Karpas-422 (cell line): ENCODE results near the gene RASD2. TPM values are rescaled to one million over a fixed set of nuclear protein-coding genes. Genes with fewer than 3 reads are reported as not detected.

ENCODE experiments used
- DNase-seq: peaks from one replicate; pipeline ENCODE4 v3.0.0-alpha.2; 2015
- H2AFZ ChIP-seq: fragments of 200-600 bp; sonication (generic); 2 replicates; pipeline ENCODE4 v1.6.1; 2014; ENCODE audit warnings: antibody characterized with exemption, low read length, mixed read lengths
- H3K27ac ChIP-seq: fragments of 200-600 bp; sonication (generic); 2 replicates; pipeline ENCODE4 v1.5.1; 2014; ENCODE audit warnings: mild to moderate bottlenecking, low read length, moderate library complexity
- H3K27me3 ChIP-seq: fragments of 200-600 bp; sonication (generic); 2 replicates; pipeline ENCODE4 v1.6.1; 2014; ENCODE audit warnings: low read length, mixed read lengths
- H3K36me3 ChIP-seq: fragments of 200-600 bp; sonication (generic); 2 replicates; pipeline ENCODE4 v1.6.1; 2014; ENCODE audit warnings: low read length, mixed read lengths; ENCODE audit not compliant: insufficient read depth
- H3K4me1 ChIP-seq: fragments of 200-600 bp; sonication (generic); 2 replicates; pipeline ENCODE4 v1.6.1; 2014; ENCODE audit warnings: mild to moderate bottlenecking, low read length, mixed read lengths
- H3K4me2 ChIP-seq: fragments of 200-600 bp; sonication (generic); 2 replicates; pipeline ENCODE4 v1.6.1; 2014; ENCODE audit warnings: low read length, low read depth, mild to moderate bottlenecking; ENCODE audit not compliant: poor library complexity, severe bottlenecking
- H3K4me3 ChIP-seq: fragments of 200-600 bp; sonication (generic); 2 replicates; pipeline ENCODE4 v1.5.1; 2014; ENCODE audit warnings: mild to moderate bottlenecking, antibody characterized with exemption, low read length, mixed read lengths
- H3K79me2 ChIP-seq: fragments of 200-600 bp; sonication (generic); 2 replicates; pipeline ENCODE4 v1.6.1; 2014; ENCODE audit warnings: mild to moderate bottlenecking, low read length, mixed read lengths
- H3K9ac ChIP-seq: fragments of 200-600 bp; sonication (generic); 2 replicates; pipeline ENCODE4 v1.6.0; 2014; ENCODE audit warnings: low read length
- H3K9me2 ChIP-seq: fragments of 200-600 bp; sonication (generic), shearing (Covaris generic); replicated peaks from 2 replicates; pipeline ENCODE4 v1.6.0; 2014; ENCODE audit warnings: mild to moderate bottlenecking, low read length, moderate library complexity; ENCODE audit not compliant: insufficient read depth
- H3K9me3 ChIP-seq: fragments of 300-700, 200-600 bp; sonication (generic); 2 replicates; pipeline ENCODE4 v1.6.1; 2014; ENCODE audit warnings: low read length, mixed read lengths
- H4K20me1 ChIP-seq: fragments of 200-600 bp; sonication (generic); 2 replicates; pipeline ENCODE4 v1.6.1; 2014; ENCODE audit warnings: mild to moderate bottlenecking, antibody characterized with exemption, low read length, low read depth; ENCODE audit not compliant: insufficient read depth
- total RNA-seq: library from RNA; depleted of rRNA; stranded (reverse); fragments of >200 nt; shearing (Covaris generic); gene quantifications from 2 replicates; pipeline ENCODE4 v1.2.3, GENCODE V29; 2014; ENCODE audit warnings: low replicate concordance

The RASD2 gene
- total RNA-seq, 1 experiment from 2014 or later, result not detected

DNA sequence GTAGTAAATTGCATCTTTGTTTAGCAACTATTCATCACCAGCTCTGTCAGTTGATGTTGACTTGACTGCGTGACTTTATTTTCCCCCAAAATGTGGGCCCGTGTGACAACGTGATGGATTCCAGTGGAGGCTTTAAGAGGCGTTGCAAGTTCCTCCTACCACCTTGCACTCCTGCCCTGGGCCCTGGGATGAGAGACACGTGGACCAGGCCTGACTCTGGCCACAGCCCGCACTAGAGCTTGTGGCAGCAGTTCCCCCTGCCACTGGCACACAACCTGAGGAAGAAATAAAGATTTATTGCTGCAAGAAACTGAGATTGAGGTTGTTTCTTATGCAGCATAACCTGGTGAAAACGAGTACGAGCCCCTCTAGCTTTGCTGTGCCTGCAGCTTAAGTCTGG is 31.9 kb downstream of the RASD2 start:
- no peaks in the 10 kb centered on the region for H3K27me3 ChIP-seq
- no peak overlapping the region for H3K4me3 ChIP-seq
- H3K36me3 ChIP-seq, result no peaks in the 10 kb centered on the region
- no peaks in the 10 kb centered on the region for H3K79me2 ChIP-seq
- no peak overlapping the region for H3K9ac ChIP-seq
- no peak overlapping the region for H3K27ac ChIP-seq
- DNase-seq, result no peak
- no peak overlapping the region for H3K4me2 ChIP-seq
- no peaks in the 10 kb centered on the region for H4K20me1 ChIP-seq
- no peaks in the 10 kb centered on the region for H3K9me2 ChIP-seq
- no peak overlapping the region for H2AFZ ChIP-seq
- peaks cover 5% of the 10 kb centered on the region; the same call in 1 of the 2 replicates for H3K4me1 ChIP-seq
- H3K9me3 ChIP-seq, result no peaks in the 10 kb centered on the region

DNA sequence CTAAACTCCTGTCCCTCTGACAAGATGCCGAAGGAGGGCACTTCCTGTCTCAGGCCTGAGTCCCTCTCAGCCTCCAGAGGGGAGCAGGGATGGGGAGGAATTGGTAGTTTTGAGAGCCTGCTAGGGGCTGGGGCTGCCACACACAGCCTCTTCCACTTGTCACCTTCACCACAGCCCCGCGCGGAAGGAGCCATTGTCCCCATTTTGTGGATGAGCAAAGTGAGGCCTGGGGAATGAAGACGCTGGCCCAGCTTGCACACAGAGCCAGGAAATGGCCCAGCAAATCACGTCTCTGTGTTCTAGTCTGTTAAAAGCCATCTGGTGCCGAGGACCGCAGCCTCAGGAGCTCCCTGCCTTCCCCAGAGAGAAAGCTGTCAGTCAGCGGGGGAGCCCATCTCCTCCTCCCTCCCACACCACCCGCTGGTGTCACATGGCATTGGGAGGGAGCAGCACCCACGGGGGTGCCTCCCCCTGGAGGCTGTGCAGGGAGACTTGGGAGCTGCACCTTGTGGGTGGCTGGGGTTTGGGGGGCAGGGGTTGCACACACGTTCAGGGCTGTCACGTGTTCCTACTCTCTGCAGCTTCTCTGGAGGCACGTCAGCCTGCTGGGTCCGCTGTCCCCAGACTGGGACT is 34.6 kb downstream of the RASD2 start:
- H3K27me3 ChIP-seq, result no peaks in the 10 kb centered on the region
- DNase-seq, result peak; percentile 52
- H3K4me1 ChIP-seq, result peaks cover 5% of the 10 kb centered on the region; the same call in 1 of the 2 replicates

DNA sequence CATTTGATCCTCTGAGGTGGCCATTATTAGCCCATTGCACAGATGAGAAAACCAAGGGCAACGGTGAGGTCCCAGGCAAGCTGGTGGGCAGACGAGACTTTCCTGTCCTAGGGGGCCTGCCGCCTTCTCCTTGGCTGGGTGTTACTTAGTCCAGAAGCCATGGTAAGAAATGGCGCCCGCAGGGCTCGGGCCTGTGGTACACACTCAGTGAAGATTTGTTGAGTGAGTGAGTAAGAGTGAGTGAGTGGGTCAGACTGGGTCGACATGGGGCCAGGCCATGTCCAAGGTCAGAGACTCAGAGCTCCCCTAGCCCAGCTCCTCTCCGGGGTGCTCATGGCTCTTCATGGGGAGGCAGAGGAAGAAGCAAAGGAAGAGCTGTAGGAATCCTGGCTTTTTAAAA is 36.0 kb downstream of the RASD2 start:
- Histone ChIP-seq H3K9me2 (no peaks in the 10 kb centered on the region), H3K4me1 (peaks cover 5% of the 10 kb centered on the region; the same call in 1 of the 2 replicates), H3K4me2 (no peak overlapping the region), H3K9me3 (no peaks in the 10 kb centered on the region), H2AFZ (no peak overlapping the region), H4K20me1 (no peaks in the 10 kb centered on the region), H3K79me2 (no peaks in the 10 kb centered on the region), H3K36me3 (no peaks in the 10 kb centered on the region), H3K9ac (no peak overlapping the region), H3K4me3 (no peak overlapping the region), H3K27ac (no peak overlapping the region), H3K27me3 (no peaks in the 10 kb centered on the region)
- no peak for DNase-seq

More for the DNA sequence above, 34.6 kb downstream of the RASD2 start:
- no peak overlapping the region for H2AFZ ChIP-seq
- H3K9ac ChIP-seq, result no peak overlapping the region
- no peaks in the 10 kb centered on the region for H4K20me1 ChIP-seq
- H3K9me2 ChIP-seq, result no peaks in the 10 kb centered on the region
- H3K79me2 ChIP-seq, result no peaks in the 10 kb centered on the region
- H3K4me2 ChIP-seq, result no peak overlapping the region
- no peak overlapping the region for H3K27ac ChIP-seq
- no peaks in the 10 kb centered on the region for H3K9me3 ChIP-seq
- H3K36me3 ChIP-seq, result no peaks in the 10 kb centered on the region
- no peak overlapping the region for H3K4me3 ChIP-seq

DNA sequence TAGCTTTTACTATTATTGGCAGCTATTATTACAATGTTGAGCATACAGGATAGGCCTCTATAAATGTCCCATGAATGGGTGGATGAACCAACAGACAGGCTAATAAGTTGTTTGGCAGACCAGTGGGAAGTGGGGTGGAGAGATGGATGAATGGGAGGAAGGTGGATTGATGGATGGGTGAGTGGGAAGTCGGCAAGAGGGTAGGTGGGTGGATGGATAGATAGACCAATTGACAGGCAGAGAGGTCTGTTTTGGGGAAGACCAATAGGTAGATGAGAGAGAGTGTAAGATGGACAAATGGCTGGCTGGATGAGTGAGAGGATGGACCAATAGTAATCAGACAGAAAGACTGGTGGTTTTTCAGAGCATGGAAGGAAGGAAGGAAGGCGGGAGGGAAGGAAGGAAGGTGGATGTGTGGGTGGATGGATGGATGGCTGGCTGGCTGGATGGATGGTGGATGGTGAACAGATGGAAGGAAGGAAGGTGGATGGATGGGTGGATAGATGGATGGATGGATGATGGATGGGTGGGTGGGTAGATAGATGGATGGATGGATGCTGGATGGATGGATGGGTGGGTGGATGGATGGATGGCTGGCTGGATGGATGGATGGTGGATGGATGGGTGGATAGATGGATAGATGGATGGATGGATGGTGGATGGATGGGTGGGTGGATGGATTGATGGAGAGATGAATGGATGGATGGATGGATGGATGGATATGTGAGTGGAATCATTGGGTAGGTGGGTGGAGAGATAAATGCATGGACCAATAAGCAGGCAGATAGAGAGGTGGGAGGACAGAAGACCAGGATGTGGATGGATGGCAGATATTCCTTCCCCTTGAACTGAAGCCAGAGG is 37.4 kb downstream of the RASD2 start:
- Histone ChIP-seq H3K9me3 (no peaks in the 10 kb centered on the region), H3K9ac (no peak overlapping the region), H3K27me3 (no peaks in the 10 kb centered on the region), H4K20me1 (no peaks in the 10 kb centered on the region), H3K4me3 (no peak overlapping the region), H3K9me2 (no peaks in the 10 kb centered on the region), H3K27ac (no peak overlapping the region), H3K79me2 (no peaks in the 10 kb centered on the region), H2AFZ (no peak overlapping the region), H3K4me1 (peaks cover 5% of the 10 kb centered on the region; the same call in 1 of the 2 replicates), H3K36me3 (no peaks in the 10 kb centered on the region), H3K4me2 (no peak overlapping the region)
- no peak for DNase-seq

DNA sequence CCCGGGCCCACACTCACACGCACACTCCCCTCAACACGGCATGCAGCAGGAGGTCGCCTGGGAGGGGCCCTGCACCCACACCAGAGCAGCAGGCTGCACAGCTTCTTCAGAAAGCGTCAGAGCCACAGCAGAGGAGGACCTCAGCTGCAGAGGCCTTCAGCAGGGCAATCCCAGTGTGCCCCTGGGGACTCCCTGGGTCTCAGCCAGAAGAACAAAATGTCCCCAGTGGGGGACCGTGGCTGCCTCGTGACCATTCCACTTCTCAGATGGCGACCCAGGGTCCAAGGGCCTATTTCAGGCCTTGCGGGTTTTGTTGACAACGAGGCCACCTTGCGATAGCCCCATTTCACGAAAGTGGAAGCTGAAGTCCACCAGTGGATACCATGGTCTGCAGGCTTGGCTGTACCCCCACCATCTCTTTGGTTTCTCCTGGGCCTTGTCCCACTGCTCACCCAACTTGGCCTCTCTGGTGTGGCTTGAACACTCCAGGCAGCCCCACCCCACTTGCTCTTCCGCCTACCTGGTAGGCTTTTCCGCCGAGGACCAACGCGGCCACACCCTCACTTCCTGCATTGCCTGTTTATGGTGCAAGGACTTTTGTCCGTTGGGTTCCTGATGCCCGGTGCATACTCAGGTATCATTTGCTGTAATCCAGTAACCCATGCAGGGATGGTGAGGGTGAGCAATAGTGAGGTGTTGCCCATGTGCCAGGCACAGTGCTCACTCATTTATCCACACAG is 38.4 kb downstream of the RASD2 start:
- no peak overlapping the region for H2AFZ ChIP-seq
- no peak for DNase-seq
- H3K4me1 ChIP-seq, result peaks cover 5% of the 10 kb centered on the region; the same call in 1 of the 2 replicates
- H3K4me2 ChIP-seq, result no peak overlapping the region
- H3K36me3 ChIP-seq, result no peaks in the 10 kb centered on the region
- H3K4me3 ChIP-seq, result no peak overlapping the region
- no peak overlapping the region for H3K27ac ChIP-seq
- no peaks in the 10 kb centered on the region for H3K9me2 ChIP-seq
- H3K27me3 ChIP-seq, result no peaks in the 10 kb centered on the region
- no peaks in the 10 kb centered on the region for H4K20me1 ChIP-seq
- H3K9me3 ChIP-seq, result no peaks in the 10 kb centered on the region
- no peaks in the 10 kb centered on the region for H3K79me2 ChIP-seq
- H3K9ac ChIP-seq, result no peak overlapping the region

DNA sequence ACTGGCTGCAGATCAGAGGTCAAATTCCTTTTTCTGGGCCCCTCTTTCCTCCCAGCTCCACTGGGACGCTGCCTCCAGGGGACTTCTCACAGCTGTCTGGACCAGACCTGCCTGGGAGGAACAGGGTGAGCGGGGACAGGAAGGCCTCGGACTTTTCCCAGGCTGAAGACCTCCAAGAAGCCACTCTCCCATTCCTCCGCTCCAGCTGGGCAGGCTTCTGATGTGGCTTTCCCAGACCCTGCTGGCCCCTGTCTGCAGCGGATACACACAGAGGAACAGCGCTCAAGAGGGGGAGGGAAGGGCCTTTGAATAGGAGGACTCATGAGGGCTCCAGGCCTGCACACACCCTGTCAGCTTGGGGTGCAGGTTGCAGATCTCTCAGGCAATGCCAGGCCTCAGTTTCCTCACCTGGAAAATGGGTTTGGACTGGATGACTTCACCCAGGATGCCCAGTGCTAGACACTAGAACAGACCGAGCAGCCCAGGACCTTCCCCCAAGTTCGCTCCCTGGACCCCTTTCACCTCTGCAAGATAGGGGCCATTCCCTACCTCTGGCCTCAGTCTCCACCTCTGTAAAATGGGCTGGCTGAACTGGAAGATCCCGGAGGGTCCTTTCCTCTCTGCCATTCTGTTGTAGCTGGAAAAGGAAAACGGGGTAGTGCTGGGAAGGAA is 39.9 kb downstream of the RASD2 start:
- Histone ChIP-seq H2AFZ (no peak overlapping the region), H4K20me1 (no peaks in the 10 kb centered on the region), H3K9me2 (no peaks in the 10 kb centered on the region), H3K4me1 (no peaks in the 10 kb centered on the region), H3K9me3 (no peaks in the 10 kb centered on the region), H3K27ac (no peak overlapping the region), H3K36me3 (no peaks in the 10 kb centered on the region), H3K4me2 (no peak overlapping the region), H3K27me3 (no peaks in the 10 kb centered on the region), H3K9ac (no peak overlapping the region), H3K79me2 (no peaks in the 10 kb centered on the region), H3K4me3 (no peak overlapping the region)
- no peak for DNase-seq

DNA sequence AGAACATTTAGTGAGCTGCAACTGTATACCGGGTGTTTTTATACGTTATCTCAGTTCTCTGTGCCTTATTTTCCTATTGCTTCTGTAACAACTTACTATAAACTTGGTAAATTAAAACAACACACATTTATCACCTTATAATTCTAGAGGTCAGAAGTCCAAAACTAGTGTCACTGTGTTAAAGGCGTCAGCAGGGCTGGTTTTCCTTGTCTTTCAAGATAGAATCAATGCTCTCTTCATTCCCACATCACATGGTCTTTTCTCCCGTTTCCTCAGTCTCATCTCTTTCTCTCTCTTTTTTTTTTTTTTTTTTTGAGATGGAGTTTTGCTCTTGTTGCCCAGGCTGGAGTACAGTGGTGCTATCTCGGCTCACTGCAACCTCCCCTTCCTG is 40.4 kb downstream of the RASD2 start:
- no peaks in the 10 kb centered on the region for H3K9me3 ChIP-seq
- DNase-seq, result no peak
- no peaks in the 10 kb centered on the region for H3K4me1 ChIP-seq
- no peaks in the 10 kb centered on the region for H3K27me3 ChIP-seq
- H3K27ac ChIP-seq, result no peak overlapping the region
- H3K9ac ChIP-seq, result no peak overlapping the region
- H3K4me2 ChIP-seq, result no peak overlapping the region
- no peaks in the 10 kb centered on the region for H3K36me3 ChIP-seq
- no peak overlapping the region for H2AFZ ChIP-seq
- no peaks in the 10 kb centered on the region for H4K20me1 ChIP-seq
- H3K79me2 ChIP-seq, result no peaks in the 10 kb centered on the region
- no peaks in the 10 kb centered on the region for H3K9me2 ChIP-seq
- no peak overlapping the region for H3K4me3 ChIP-seq
